ENCODE data around the gene SCARB1.

GRCh38 chr12:124759841-124760503 is 103.7 kb downstream of the SCARB1 start:
- no peak for TF ChIP-seq POLR2A (IDR thresholded peaks at IDR 0.05)
- TF ChIP-seq, protein P1, sequence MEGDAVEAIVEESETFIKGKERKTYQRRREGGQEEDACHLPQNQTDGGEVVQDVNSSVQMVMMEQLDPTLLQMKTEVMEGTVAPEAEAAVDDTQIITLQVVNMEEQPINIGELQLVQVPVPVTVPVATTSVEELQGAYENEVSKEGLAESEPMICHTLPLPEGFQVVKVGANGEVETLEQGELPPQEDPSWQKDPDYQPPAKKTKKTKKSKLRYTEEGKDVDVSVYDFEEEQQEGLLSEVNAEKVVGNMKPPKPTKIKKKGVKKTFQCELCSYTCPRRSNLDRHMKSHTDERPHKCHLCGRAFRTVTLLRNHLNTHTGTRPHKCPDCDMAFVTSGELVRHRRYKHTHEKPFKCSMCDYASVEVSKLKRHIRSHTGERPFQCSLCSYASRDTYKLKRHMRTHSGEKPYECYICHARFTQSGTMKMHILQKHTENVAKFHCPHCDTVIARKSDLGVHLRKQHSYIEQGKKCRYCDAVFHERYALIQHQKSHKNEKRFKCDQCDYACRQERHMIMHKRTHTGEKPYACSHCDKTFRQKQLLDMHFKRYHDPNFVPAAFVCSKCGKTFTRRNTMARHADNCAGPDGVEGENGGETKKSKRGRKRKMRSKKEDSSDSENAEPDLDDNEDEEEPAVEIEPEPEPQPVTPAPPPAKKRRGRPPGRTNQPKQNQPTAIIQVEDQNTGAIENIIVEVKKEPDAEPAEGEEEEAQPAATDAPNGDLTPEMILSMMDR (IDR thresholded peaks at IDR 0.05): no peak

All from tibial nerve (tissue), 3 donors.